HG03039 (cell line): ENCODE data around the gene TELO2.

ENCODE experiments used
- ATAC-seq: cut with Tn5 transposase; IDR thresholded peaks from one replicate; pipeline ENCODE4 v1.9.1; 2021; ENCODE audit warnings: mild to moderate bottlenecking, moderate library complexity; ENCODE audit not compliant: unreplicated experiment

TELO2 gene

DNA sequence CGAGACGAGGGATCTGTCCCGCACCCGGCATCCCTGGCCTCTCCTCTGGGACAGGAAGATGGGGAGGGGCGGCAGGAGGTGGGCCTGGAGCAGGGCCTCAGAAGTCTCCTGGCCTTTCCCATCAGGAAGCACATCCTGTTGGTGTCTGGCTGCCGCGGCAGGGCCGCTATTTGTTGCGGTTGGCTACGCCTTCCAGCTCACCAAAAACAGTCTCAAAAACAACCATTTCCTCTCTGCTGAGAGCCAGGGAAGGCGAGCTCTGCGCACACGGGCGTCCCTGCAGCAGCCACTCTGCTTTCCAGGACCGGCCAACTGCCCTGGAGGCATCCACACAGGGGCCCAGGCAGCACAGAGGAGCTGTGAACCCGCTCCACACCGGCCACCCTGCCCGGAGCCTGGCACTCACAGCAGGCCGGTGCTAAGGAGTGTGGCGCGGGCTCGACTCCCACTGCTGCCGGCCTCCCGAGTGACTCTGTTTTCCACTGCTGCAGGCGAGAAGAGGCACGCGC lies 40.3 kb downstream of the TELO2 start, which contains the start of gene TMEM204:
Gene TMEM204, plus strand, starts transcription at position 224 of the 509 bp plus-strand sequence. CDS start 610 bp downstream, outside the sequence.
- no peak for ATAC-seq

DNA sequence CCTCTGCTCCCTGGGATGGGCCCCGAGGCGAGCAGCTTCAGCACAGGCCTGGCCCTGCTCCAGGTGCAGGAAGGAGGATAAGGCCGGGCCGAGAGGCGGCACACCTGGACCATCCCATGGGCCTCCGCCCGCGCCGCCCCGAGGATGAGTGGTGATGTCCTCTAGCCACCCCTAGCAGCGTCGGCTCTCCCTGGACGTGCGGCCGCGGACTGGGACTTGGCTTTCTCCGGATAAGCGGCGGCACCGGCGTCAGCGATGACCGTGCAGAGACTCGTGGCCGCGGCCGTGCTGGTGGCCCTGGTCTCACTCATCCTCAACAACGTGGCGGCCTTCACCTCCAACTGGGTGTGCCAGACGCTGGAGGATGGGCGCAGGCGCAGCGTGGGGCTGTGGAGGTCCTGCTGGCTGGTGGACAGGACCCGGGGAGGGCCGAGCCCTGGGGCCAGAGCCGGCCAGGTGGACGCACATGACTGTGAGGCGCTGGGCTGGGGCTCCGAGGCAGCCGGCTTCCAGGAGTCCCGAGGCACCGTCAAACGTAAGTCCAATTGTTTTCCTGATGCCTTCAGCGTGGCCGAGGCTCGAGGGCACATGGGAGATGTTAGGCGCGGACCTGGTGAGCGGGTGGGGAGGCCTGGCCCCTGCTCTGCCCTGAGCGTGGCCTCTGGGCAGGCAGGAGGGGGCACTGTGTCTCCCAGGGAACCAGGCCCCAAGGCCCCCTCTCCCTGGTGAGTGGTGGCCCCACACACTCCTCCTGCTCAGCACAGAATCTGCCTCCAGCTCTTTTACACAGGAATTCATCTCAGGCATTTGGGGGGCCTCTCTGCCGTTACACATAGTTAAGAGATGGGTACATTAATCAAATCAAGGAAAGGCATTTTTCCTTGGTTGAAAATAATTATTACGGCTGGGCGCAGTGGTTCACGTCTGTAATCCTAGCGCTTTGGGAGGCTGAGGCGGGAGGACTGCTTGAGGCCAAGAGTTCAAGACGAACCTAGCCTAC lies 41.2 kb downstream of the TELO2 start:
- ATAC-seq = no peak

DNA sequence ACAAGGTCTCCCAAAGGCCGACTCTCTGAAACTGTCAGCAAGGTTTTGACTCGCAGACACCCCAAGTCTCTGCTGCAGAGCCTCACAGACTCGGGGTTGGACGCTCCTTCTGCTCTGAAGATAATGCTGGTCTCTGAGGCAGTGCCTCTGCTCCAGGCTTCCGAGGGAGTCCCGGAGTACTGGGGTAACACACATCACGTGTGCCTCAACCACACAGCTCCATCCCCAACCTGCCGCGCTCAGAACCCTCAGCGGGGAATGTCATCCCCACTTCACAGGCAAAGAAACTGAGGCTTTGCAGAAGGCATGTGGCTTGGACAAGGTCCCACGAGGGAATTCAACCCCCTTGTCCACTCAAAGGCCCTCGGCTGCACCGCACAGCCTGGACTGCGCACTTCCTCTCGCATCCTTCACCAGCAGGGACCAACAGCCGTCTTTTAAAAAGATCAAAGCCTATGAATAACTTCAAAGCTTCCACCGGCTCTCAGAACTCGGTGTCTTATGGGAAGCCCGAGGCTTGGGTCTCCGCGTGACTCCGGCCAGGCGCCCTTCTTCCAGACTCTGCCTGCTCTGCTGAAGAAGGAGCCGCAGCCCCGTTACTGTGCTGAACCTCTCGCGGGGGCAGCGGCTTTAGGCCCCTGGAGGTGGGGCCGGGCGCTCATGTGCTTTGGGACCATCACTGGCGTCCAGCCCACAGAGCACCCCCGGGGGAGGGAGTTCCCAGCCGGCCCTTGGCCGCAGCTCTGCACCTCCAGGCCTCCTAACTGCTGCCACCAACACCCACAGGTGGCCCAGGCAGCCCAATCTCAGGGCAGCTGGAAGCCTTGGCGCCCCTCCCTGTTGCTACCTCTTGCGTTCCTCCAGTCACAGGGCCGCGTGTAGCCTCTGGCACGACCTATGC lies 42.5 kb downstream of the TELO2 start:
- no peak for ATAC-seq

DNA sequence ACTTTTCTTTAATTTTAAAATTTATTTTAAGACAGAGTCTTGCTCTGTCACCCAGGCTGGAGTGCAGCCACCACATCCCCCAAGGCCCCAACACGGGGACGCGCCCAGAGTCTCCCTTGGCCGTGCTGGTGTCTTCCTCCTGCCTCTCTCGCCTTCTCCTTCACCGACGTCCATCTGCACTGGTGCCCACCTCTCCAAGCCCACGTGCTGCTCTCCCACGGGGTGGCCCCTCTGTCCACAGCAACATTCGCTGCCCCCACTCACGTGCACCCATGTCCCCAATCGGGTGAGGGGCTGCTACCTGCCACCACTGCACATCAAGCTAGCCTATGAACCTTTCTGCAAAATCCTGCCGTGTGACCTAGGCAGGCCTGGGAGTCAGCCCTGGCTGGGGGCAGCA lies 43.4 kb downstream of the TELO2 start:
- ATAC-seq = no peak

DNA sequence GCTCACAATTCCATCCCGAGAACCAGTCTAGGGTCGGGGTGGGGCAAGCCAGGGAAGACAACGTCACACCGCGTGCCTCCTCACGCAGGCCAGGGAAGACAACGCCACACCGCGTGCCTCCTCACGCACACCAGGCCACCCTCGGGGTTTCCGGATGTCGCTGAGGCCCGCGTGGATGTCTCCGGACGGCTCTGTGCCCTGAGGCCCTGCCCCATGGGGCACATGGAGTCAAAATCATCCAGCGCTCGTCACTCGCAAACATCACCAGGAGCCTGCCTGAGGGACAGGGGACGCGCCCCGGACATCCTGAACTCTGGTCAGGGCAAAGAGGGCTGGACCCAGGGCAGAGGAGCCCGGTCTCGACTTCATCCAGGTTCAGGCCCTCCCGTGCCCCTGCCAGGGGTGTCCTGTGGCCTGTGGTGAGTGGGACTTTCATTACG lies 44.0 kb downstream of the TELO2 start:
- no peak for ATAC-seq

DNA sequence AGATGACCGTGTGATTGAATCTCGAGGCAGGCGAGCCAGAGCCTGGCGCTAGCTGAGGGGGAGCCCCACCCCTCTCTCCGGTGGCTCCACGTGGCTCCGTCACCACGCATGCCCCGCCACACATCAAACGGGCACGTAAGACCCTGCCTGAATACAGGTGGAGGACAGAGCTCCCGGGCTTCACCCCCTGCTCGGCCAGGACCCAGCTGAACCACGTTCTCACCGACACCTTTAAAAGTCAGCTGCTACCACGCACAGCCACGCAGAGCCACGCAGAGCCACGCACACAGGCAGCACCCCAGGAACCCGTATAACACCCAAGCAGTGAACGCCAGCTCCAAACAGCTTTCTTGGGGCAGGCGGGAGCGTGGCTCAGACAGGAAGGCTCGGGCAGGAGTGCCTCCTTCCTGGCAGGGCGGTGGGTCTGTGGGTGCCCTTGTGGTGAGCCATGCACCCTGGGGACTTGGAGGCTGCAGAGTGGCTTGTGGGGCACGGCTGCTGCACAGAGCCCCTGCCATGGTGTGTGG lies 44.7 kb downstream of the TELO2 start:
- ATAC-seq = no peak

DNA sequence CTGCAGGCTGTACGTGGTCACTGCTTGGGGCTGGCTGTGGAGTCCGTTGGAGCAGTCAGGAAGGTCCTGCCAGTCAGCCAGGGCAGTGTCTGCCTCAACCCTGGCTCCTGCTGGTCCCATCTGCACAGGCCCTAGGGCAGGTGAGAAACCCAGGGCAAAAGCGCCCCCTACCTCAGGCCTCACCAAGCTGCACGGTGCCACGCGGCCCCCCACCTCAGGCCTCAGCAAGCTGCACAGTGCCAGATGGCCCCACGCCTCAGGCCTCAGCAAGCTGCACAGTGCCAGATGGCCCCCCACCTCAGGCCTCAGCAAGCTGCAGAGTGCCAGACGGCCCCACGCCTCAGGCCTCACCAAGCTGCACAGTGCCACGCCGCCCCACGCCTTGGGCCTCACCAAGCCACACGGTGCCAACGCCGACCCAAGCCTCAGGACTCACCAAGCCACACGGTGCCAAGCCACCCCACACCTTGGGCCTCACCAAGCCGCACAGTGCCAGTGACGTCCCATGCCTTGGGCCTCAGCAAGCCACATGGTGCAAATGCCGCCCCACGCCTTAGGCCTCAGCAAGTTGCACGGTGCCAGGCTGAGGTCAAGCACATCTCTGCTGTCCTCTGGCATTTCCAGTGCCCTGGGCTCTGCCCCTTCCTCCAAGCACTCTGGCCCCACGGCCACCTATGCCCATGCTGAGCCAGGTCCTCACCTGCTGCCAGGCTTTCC lies 45.8 kb downstream of the TELO2 start:
- ATAC-seq = no peak

DNA sequence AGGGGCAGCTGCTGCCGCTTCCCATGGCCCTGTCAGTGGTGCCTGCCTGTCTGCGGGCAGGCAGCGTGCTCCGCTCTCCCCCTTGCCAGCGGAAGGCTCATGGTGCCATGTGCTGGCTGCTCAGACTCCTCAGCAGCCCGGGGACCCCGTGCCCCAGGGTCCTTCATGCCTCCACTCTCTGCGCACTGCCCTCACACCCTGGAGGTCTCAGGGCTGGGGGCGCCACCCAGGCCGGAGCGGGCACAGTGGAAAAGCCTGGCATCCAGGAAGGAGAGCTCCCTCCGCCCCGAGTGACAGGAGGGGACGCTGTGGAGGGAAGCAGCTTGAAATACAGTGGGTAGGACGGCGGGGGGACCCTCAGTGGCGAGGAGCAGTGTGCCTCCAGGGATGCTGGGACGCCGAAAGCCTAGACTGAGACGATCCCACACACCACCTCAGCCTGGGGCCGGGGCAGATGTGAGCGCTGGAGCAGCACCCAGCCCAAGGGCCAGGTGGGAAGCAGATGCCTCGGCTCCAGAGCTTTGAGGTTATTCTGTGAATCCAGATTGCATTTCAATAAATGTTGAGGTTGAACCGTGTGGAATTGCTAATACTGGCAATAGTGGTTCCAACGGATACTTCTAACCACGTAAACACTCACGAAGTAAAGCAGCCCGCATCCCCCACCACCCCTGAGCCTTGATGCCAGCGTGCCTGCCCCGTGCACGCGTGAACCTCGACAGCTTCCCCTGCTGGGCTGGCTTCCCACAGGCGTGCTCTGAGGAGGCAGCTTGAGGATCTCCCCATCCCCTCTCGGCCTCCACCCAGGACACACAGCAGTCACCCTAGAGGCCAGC lies 46.8 kb downstream of the TELO2 start:
- ATAC-seq = no peak

DNA sequence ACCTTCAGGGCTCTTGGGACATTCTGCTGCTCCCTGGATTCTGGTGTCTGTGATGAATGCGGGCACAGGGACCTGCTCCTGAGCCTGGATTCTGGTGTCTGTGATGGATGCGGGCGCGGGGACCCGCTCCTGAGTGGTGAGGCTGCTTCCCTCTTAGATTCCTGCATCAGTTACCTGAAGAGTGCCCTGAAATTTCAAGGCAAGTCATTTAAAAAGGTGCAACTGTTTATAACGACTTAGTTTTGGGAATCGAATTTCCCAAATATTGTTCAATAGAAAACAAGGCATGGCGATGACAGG lies 47.3 kb downstream of the TELO2 start:
- no peak for ATAC-seq

DNA sequence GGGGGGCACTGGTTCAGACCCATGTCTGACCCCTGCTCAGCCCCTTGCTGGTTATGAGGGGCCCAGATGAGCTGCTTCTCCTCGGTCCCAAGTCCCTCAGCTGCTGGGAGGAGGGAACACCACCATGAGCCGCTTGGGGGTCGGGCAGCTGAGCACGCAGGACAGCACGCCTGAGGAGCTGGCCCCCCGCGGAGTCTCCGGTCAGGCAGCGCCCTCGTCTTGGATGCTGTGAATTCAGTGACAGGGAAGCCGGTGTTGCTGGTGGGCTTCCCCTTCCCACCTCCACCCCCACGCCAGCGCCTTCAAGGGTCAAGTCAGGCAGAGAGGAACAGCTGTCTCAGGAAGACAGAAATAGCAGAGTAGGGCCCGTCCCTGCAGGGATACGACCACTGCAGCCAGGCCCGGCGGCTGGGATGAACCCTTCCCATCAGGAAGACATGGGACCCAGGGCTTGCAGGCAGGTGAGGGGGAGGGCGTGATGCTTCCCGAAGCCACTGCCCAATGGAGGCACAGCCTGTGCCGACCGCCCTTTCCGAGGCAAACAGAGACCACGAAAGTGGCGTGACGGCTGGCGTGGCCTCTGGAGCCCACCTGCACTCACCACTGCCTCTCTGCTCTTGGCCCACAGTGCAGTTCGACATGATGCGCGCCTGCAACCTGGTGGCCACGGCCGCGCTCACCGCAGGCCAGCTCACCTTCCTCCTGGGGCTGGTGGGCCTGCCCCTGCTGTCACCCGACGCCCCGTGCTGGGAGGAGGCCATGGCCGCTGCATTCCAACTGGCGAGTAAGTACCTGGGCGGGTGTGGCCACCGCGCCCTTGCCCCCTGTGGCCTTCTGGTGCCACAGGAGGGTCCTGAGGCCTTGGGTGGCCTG lies 48.4 kb downstream of the TELO2 start:
- no peak for ATAC-seq

DNA sequence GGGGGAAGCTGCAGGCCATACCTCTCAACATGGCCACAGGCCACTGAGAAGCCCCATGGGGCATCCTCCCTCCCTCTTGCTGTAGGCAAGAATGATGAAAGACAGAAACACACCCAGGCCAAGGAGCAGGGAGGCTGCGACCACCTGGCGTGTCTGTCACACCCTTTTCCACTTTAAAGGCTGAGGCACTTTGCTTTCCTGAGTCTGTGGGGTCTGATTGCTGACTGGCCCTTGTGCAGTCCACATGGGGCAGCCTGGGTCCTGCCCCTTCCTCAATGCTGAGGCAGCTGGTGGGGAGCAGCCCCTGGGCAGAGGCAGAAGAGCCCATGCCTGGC lies 49.0 kb downstream of the TELO2 start:
- no peak for ATAC-seq

DNA sequence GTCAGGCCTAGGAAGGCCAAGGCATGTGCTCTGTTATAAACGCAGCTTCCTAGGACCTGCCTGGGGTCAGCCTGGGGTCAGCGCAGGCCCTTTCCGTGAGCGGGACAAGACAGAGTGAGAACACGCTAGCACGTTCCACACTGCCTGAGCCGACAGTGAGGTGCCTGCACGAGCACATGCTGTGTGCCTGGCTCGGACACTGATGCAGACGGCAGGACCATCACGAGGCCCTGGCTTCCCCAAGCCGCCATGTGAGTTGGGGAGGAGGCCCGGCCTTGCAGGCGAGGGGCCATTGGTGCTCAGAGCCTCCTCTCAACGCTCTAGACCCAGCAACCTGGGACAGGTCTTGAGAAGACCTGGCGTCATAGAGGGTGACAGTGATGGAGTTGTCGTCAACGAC lies 49.4 kb downstream of the TELO2 start:
- no peak for ATAC-seq

DNA sequence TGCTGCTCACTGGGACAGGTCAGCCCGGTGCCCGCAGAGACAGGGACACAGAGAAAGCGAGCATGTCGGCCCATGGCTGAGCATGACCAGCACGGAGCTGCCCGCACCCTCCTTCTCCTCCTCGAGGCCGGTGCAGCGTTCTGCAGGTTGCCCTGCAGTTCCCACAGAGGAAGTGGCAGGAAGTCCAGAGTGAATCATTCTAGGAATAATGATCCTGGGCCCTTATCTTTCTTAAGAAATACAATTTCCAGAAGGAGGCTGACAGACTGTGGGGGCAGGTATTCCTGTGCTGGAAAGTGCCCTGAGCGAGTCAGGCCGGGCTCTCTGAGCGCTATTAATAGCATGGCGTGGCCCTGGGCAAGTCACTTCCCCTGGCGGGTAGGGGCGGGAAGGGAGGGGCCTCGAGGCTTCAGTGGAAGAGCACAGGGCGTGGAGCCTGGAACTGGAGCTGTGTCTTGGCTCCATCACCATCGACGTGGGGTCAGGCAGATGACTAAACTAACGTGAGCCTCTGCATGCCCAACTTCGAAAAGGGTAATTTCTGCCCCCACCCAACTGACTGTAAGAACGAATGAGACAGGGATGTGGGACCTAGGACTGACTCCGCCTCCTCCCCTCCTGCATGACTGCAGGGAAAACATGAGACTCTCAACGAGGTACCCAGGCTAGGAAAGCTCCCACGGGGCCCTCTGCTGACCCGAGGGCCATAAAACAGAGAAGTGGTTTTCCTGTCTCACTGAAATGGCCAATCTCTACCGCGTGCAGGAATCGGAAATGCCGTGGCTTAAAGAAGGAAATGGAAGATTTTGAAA lies 50.1 kb downstream of the TELO2 start:
- ATAC-seq = no peak

DNA sequence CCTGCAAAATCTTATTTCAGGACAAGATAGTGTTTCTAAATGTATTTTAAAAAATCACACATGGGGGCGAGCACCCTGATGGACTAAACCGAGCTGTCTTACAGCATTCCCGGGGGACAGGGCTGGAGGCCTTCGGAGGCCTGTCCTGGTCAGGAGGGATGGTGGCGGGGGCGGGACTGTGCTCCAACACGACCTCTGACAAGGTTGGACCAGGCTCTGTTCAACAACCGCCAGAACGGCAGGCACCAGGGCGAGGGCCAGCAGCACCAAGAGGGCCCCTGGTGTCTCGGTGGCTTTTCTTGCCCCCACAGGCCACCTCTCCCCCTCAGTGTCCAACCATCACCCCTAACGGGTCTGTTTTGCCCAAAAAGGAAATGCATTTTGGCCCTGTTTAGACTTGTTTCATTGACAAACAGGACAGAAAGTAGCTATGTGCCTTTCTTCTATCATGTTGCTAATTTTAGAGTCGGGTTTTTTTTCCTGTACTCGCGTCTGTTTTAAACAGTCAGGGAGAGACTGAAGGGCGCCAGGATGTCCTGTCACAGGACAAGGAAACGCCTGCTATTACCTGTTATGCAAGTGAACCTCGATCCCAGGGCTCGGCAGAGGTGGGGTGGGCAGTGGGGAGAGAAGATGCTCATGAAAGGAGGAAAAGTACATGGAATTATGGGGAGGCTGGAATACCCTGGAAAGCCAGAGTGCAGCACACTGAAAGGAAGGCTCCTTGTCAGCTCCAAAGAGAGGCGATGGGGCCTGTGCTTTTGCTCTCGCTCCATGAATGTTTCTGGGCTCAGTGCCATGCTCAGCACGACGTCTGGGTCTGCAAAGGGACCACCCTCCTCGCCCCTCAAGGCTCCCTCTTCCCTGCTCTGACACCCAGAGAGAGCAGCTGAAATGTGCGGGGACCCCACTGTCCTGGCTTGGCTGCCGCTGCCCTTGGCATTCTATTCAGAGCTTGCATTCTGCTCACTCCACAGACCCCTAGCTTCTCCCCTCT lies 52.2 kb downstream of the TELO2 start:
- no peak for ATAC-seq

DNA sequence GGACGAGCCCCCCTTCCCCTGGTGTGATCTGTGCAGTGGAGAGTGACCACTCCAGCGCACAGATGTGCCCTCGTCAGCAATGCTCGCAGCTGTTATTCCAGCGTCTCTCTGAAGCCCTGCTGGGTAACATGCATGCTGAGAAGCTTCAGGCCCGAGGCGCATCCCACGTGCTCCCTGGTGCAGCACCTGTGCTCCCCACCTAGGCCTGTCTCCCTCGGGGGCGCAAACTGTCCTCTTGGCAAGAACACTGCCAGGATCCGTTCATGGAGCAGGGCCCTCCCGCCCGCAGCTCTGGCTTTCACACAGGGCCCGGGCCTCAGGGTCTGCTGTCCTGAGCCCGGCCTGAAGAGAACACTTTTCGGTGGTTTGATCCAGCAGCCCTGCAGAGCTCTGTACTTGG lies 53.3 kb downstream of the TELO2 start:
- no peak for ATAC-seq

DNA sequence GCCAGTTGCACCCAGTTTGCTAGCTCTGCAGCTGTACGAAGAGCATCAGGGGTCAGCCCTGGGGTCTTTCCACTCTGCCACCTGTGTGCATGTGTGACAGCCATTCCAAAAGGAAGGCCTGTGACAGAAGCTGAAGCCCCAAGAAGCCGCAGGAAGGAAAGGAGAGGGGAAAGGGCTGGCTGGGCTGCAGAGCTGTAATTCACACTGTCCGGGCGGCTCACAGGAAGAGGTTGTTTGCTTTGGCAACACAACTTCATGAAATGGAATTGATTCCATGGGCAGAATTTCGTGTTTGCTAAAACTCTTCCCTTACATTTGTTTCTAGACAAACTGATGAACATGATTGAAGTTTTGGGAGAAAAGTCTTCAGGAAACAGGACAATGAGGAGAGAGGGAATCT lies 55.1 kb downstream of the TELO2 start:
- no peak for ATAC-seq

DNA sequence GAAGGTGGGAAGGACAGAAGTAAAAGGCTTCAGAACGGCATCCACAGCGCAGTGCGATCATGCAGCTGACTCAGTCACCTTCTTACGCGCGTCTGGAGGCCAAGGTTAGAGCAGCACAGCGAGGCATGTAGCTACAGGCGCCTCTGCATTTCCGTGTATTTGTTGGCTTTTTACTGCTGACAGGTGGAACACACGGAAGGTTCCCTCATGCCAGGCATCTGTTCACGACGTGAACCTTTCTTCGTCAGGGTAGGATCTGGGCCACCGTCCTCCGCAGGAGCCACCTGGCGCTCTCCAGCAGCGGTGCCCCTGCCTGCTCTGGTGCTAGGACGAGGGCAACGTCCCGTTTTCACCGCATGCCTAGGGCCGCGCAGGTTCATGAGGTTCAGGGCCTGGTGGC lies 55.6 kb downstream of the TELO2 start:
- ATAC-seq = no peak
